ENCODE data around the gene NMNAT3.

- no peak for TF ChIP-seq CTCF (IDR thresholded peaks at IDR 0.05)
- no peak for TF ChIP-seq EZH2phosphoT487 (IDR thresholded peaks at IDR 0.05)
- no peak for TF ChIP-seq EZH2 (IDR thresholded peaks at IDR 0.05)
Measured at GRCh38 chr3:139521816-139522215, 156.0 kb downstream of the NMNAT3 start.

Data from neural progenitor cell (in vitro differentiated cells).